GM23338 (cell line): ENCODE data around the gene RBM28. TPM values are rescaled to one million over a fixed set of nuclear protein-coding genes. Genes with fewer than 3 reads are reported as not detected.

Experiments used
- ATAC-seq: fragments of 200-7000 bp; cut with Tn5 transposase; 3 replicates; pipeline ENCODE4 v1.9.1; 2020
- DNase-seq: peaks from one replicate; pipeline ENCODE4 v3.0.0-alpha.2; 2015; ENCODE audit warnings: low spot score
- H2AFZ ChIP-seq: fragments of 200-600 bp; sonication (generic); 2 replicates; pipeline ENCODE4 v1.8.0; 2016; ENCODE audit warnings: antibody characterized with exemption, mild to moderate bottlenecking, moderate library complexity
- H3F3A ChIP-seq: fragments of 200-600 bp; sonication (generic); replicated peaks from 2 replicates; pipeline ENCODE4 v1.8.0; 2017; ENCODE audit warnings: antibody characterized with exemption, mixed run types, low read depth
- H3K27ac ChIP-seq: fragments of 200-600 bp; sonication (generic); 2 replicates; pipeline ENCODE4 v1.6.1; 2016; ENCODE audit warnings: low read depth
- H3K27me3 ChIP-seq: fragments of 200-600 bp; sonication (generic); 2 replicates; pipeline ENCODE4 v1.8.0; 2016; ENCODE audit warnings: mild to moderate bottlenecking, mixed run types, moderate library complexity; ENCODE audit not compliant: insufficient read depth
- H3K36me3 ChIP-seq: fragments of 200-600 bp; sonication (generic); 2 replicates; pipeline ENCODE4 v1.8.0; 2016; ENCODE audit warnings: mild to moderate bottlenecking; ENCODE audit not compliant: insufficient read depth
- H3K4me1 ChIP-seq: fragments of 200-600 bp; sonication (generic); 2 replicates; pipeline ENCODE4 v1.8.0; 2016; ENCODE audit warnings: mild to moderate bottlenecking, moderate library complexity; ENCODE audit not compliant: insufficient read depth
- H3K4me2 ChIP-seq: fragments of 200-600 bp; sonication (generic); 2 replicates; pipeline ENCODE4 v1.7.1; 2017; ENCODE audit warnings: mixed run types
- H3K4me3 ChIP-seq: fragments of 200-600 bp; sonication (generic); 2 replicates; pipeline ENCODE4 v1.6.1; 2016; ENCODE audit warnings: mixed run types
- H3K79me2 ChIP-seq: fragments of 200-600 bp; sonication (generic); replicated peaks from 2 replicates; pipeline ENCODE4 v1.8.0; 2017; ENCODE audit warnings: mild to moderate bottlenecking; ENCODE audit not compliant: insufficient read depth
- H3K9me2 ChIP-seq: fragments of 200-600 bp; sonication (generic); 2 replicates; pipeline ENCODE4 v1.8.0; 2017; ENCODE audit not compliant: insufficient read depth
- H4K20me1 ChIP-seq: fragments of 200-600 bp; sonication (generic); replicated peaks from 2 replicates; pipeline ENCODE4 v1.8.0; 2017; ENCODE audit warnings: mild to moderate bottlenecking; ENCODE audit not compliant: insufficient read depth
- H3K27ac Mint-ChIP-seq: 2 replicates; pipeline ENCODE4 v1.8.0; 2020; ENCODE audit warnings: inconsistent platforms, mild to moderate bottlenecking, moderate library complexity, mixed read lengths
- H3K27me3 Mint-ChIP-seq: 3 replicates; pipeline ENCODE4 v1.8.0; 2022; ENCODE audit warnings: low read depth, mild to moderate bottlenecking, moderate library complexity, mixed read lengths, inconsistent platforms; ENCODE audit not compliant: insufficient read depth, poor library complexity
- H3K36me3 Mint-ChIP-seq: 3 replicates; pipeline ENCODE4 v1.8.0; 2021; ENCODE audit warnings: low read depth, mild to moderate bottlenecking, inconsistent platforms, moderate library complexity, mixed read lengths
- H3K4me1 Mint-ChIP-seq: 3 replicates; pipeline ENCODE4 v1.8.0; 2020; ENCODE audit warnings: mild to moderate bottlenecking, inconsistent platforms, mixed read lengths
- H3K4me3 Mint-ChIP-seq: 3 replicates; pipeline ENCODE4 v1.8.0; 2021; ENCODE audit warnings: moderate library complexity, mild to moderate bottlenecking, inconsistent platforms, mixed read lengths
- H3K9me3 Mint-ChIP-seq: 3 replicates; pipeline ENCODE4 v1.8.0; 2020; ENCODE audit warnings: moderate library complexity, mild to moderate bottlenecking, inconsistent platforms, mixed read lengths
- CREB1 ChIP-seq: fragments of 250-450 bp; sonication (Bioruptor Pico); IDR thresholded peaks from 2 replicates; pipeline ENCODE4 v1.5.0; 2020; ENCODE audit warnings: low read depth, mild to moderate bottlenecking, moderate library complexity
- CTCF ChIP-seq, 2 experiments: fragments of 200-600 bp in 1 of 2; sonication (generic) in 1 of 2; conservative IDR thresholded peaks; 2 replicates each; pipeline versions ENCODE4 v1.5.1 to v1.6.1; 2016 to 2017; ENCODE audit warnings: antibody characterized with exemption in 2 of 2, low read depth in 2 of 2, mild to moderate bottlenecking in 2 of 2, moderate library complexity in 1 of 2
- ETS1 ChIP-seq: IDR thresholded peaks from 2 replicates; pipeline ENCODE4 v1.6.1; 2016; ENCODE audit warnings: antibody characterized with exemption
- EZH2 ChIP-seq: fragments of 200-600 bp; sonication (generic); IDR thresholded peaks from one replicate; pipeline ENCODE4 v1.8.0; 2017; ENCODE audit warnings: antibody characterized with exemption, mild to moderate bottlenecking, low read depth; ENCODE audit not compliant: unreplicated experiment
- EZH2phosphoT487 ChIP-seq: fragments of 200-600 bp; sonication (generic); IDR thresholded peaks from one replicate; pipeline ENCODE4 v1.8.1; 2018; ENCODE audit warnings: antibody characterized with exemption; ENCODE audit not compliant: unreplicated experiment
- NANOG ChIP-seq: IDR thresholded peaks from 2 replicates; pipeline ENCODE4 v1.6.1; 2016; ENCODE audit warnings: antibody characterized with exemption, borderline replicate concordance
- ZNF114 ChIP-seq: fragments of 250-450 bp; sonication (Bioruptor Pico); IDR thresholded peaks from 2 replicates; pipeline ENCODE4 v1.5.0; 2020; ENCODE audit warnings: mild to moderate bottlenecking, moderate library complexity
- ZNF331 ChIP-seq: fragments of 250-450 bp; sonication (Bioruptor Pico); IDR thresholded peaks from 2 replicates; pipeline ENCODE4 v1.5.0; 2020; ENCODE audit warnings: low read depth, mild to moderate bottlenecking, moderate library complexity
- polyA plus RNA-seq: library from polyadenylated mRNA; unstranded; fragments of >200 nt; fragmentation: Nextera tagmentation; extraction: Ambion mirVana; gene quantifications from 2 replicates; pipeline ENCODE4 v1.2.1, GENCODE V29; 2016
- total RNA-seq: library from RNA; depleted of rRNA; stranded (reverse); fragments of >200 nt; shearing (Covaris generic); gene quantifications from 2 replicates; pipeline ENCODE4 v1.2.3, GENCODE V29; 2014

Gene RBM28
- total and polyA plus RNA-seq, 2 experiments from 2014 or later, result 24.3 to 87.5 TPM

GRCh38 chr7:128389618-128390329 lies 46.1 kb upstream of the RBM28 start:
- H3K4me1 Mint-ChIP-seq, result peaks cover 21% of the 10 kb centered on the region
- DNase-seq (no peak), ATAC-seq (peak; percentile 59)
- Histone ChIP-seq H3K4me3 (no peak overlapping the region), H3K36me3 (no peaks in the 10 kb centered on the region), H3K4me2 (no peak overlapping the region), H3K4me1 (peaks cover 4% of the 10 kb centered on the region; the same call in 1 of the 2 replicates), H3K79me2 (no peaks in the 10 kb centered on the region), H4K20me1 (no peaks in the 10 kb centered on the region; the same call in 1 of the 2 replicates), H2AFZ (0 out of 2 replicates have a peak overlapping the region, but pooled peaks have one; percentile 56), H3F3A (no peaks in the 10 kb centered on the region), H3K27ac (no peak overlapping the region), H3K27me3 (peaks cover 19% of the 10 kb centered on the region; the same call in 1 of the 2 replicates), H3K9me2 (no peaks in the 10 kb centered on the region)
- no peak overlapping the region for H3K4me3 Mint-ChIP-seq
- H3K27me3 Mint-ChIP-seq, result peaks cover 24% of the 10 kb centered on the region
- H3K36me3 Mint-ChIP-seq, result no peaks in the 10 kb centered on the region; the same call in 2 of the 3 replicates
- TF ChIP-seq CTCF (conservative IDR thresholded peaks at IDR 0.05; ENCODE audit: low read depth in 2 of 2) (no peak), ETS1 (no peak), ZNF114 (CRISPR knock-in tag) (no peak), EZH2 (no peak), CREB1 (CRISPR knock-in tag) (no peak), NANOG (no peak), EZH2phosphoT487 (no peak), ZNF331 (CRISPR knock-in tag) (no peak)
- no peaks in the 10 kb centered on the region; the same call in 2 of the 3 replicates for H3K9me3 Mint-ChIP-seq
- no peak overlapping the region for H3K27ac Mint-ChIP-seq

GRCh38 chr7:128389085-128389617 lies 45.4 kb upstream of the RBM28 start:
- H3K9me3 Mint-ChIP-seq, result no peaks in the 10 kb centered on the region; the same call in 2 of the 3 replicates
- peak; percentile 13 for ATAC-seq

More at GRCh38 chr7:128389085-128389617, 45.4 kb upstream of the RBM28 start:
- no peaks in the 10 kb centered on the region for H3K36me3 ChIP-seq
- TF ChIP-seq ZNF114 (CRISPR knock-in tag) (no peak), EZH2phosphoT487 (no peak)
- H3K36me3 Mint-ChIP-seq, result no peaks in the 10 kb centered on the region; the same call in 2 of the 3 replicates
- H3K4me3 Mint-ChIP-seq, result no peak overlapping the region
- H3K27me3 Mint-ChIP-seq, result peaks cover 24% of the 10 kb centered on the region
- DNase-seq, result peak; percentile 38
- no peak overlapping the region for H2AFZ ChIP-seq
- no peaks in the 10 kb centered on the region for H3F3A ChIP-seq
- H3K9me2 ChIP-seq, result no peaks in the 10 kb centered on the region
- H3K4me1 ChIP-seq, result peaks cover 4% of the 10 kb centered on the region; the same call in 1 of the 2 replicates
- no peaks in the 10 kb centered on the region; the same call in 1 of the 2 replicates for H4K20me1 ChIP-seq
- no peak overlapping the region for H3K27ac Mint-ChIP-seq
- H3K27me3 ChIP-seq, result peaks cover 19% of the 10 kb centered on the region; the same call in 1 of the 2 replicates
- no peaks in the 10 kb centered on the region for H3K79me2 ChIP-seq
- peaks cover 21% of the 10 kb centered on the region for H3K4me1 Mint-ChIP-seq
- no peak overlapping the region for H3K4me3 ChIP-seq
- H3K27ac ChIP-seq, result no peak overlapping the region
- H3K4me2 ChIP-seq, result no peak overlapping the region
